Immature natural killer cell (primary cell): ENCODE measurements around the gene CDC42EP5. TPM values are rescaled to one million over a fixed set of nuclear protein-coding genes. Genes with fewer than 3 reads are reported as not detected.
"Not testable (repeated sequence)": the region's sequence is repeated elsewhere in the genome, so short reads cannot be mapped to it uniquely, and the experiment has no call there.

Experiments used
- DNase-seq, 3 donors: peaks; one replicate each; pipeline ENCODE4 v3.0.0; 2022; ENCODE audit warnings: mixed read lengths in 1 of 3
- H3K27ac Mint-ChIP-seq, 6 donors: one replicate each; pipeline ENCODE4 v1.8.0; 2020; ENCODE audit warnings: mixed read lengths in 6 of 6, mild to moderate bottlenecking in 5 of 6, inconsistent platforms in 4 of 6, moderate library complexity in 3 of 6
- H3K27me3 Mint-ChIP-seq, 3 donors: one replicate each; pipeline ENCODE4 v1.8.0; 2020 to 2021; ENCODE audit warnings: low read depth in 3 of 3, mild to moderate bottlenecking in 3 of 3, mixed read lengths in 3 of 3, moderate library complexity in 3 of 3, inconsistent platforms in 1 of 3
- H3K36me3 Mint-ChIP-seq, 3 donors: one replicate each; pipeline ENCODE4 v1.8.0; 2020; ENCODE audit warnings: mixed read lengths in 3 of 3, inconsistent platforms in 2 of 3, mild to moderate bottlenecking in 2 of 3
- H3K4me1 Mint-ChIP-seq, 2 donors: one replicate each; pipeline ENCODE4 v1.8.0; 2020; ENCODE audit warnings: inconsistent platforms in 2 of 2, mild to moderate bottlenecking in 2 of 2, mixed read lengths in 2 of 2, moderate library complexity in 1 of 2
- H3K4me3 Mint-ChIP-seq, 5 donors: one replicate each; pipeline ENCODE4 v1.8.0; 2020; ENCODE audit warnings: mild to moderate bottlenecking in 5 of 5, mixed read lengths in 5 of 5, inconsistent platforms in 3 of 5, moderate library complexity in 3 of 5
- H3K9me3 Mint-ChIP-seq, 6 donors: one replicate each; pipeline ENCODE4 v1.8.0; 2020; ENCODE audit warnings: mild to moderate bottlenecking in 6 of 6, mixed read lengths in 6 of 6, inconsistent platforms in 4 of 6, moderate library complexity in 3 of 6
- polyA plus RNA-seq, 3 donors: library from polyadenylated mRNA; unstranded; fragments of 300-500 nt; fragmentation: Illumina TruSeq; gene quantifications; one replicate each; pipeline ENCODE4 v1.2.3, GENCODE V29; 2021

The CDC42EP5 gene
- polyA plus RNA-seq, 3 donors from 2014 or later: not detected

- no peak for DNase-seq
- Mint-ChIP-seq H3K4me3 (no peak overlapping the region), H3K36me3 (peaks cover 16 to 41% (median 17%) of the 10 kb centered on the region in 3 donors), H3K27me3 (peaks cover 19 to 30% (median 27%) of the 10 kb centered on the region in 3 donors), H3K4me1 (peaks cover 33 to 37% of the 10 kb centered on the region in 2 donors), H3K27ac (no peak overlapping the region), H3K9me3 (peaks cover 0 to 2% (median 0%) of the 10 kb centered on the region in 6 donors)
Observed at GRCh38 chr19:54455786-54456422, 17.2 kb downstream of the CDC42EP5 start.

- Mint-ChIP-seq H3K36me3 (peaks cover 16 to 42% (median 17%) of the 10 kb centered on the region in 3 donors), H3K27me3 (peaks cover 20 to 33% (median 33%) of the 10 kb centered on the region in 3 donors), H3K4me3 (no peak overlapping the region), H3K27ac (no peak overlapping the region), H3K9me3 (peaks cover 0 to 2% (median 0%) of the 10 kb centered on the region in 6 donors), H3K4me1 (peaks cover 42 to 45% of the 10 kb centered on the region in 2 donors)
- no peak for DNase-seq
Observed at GRCh38 chr19:54454781-54455675, 18.1 kb downstream of the CDC42EP5 start.

DNA sequence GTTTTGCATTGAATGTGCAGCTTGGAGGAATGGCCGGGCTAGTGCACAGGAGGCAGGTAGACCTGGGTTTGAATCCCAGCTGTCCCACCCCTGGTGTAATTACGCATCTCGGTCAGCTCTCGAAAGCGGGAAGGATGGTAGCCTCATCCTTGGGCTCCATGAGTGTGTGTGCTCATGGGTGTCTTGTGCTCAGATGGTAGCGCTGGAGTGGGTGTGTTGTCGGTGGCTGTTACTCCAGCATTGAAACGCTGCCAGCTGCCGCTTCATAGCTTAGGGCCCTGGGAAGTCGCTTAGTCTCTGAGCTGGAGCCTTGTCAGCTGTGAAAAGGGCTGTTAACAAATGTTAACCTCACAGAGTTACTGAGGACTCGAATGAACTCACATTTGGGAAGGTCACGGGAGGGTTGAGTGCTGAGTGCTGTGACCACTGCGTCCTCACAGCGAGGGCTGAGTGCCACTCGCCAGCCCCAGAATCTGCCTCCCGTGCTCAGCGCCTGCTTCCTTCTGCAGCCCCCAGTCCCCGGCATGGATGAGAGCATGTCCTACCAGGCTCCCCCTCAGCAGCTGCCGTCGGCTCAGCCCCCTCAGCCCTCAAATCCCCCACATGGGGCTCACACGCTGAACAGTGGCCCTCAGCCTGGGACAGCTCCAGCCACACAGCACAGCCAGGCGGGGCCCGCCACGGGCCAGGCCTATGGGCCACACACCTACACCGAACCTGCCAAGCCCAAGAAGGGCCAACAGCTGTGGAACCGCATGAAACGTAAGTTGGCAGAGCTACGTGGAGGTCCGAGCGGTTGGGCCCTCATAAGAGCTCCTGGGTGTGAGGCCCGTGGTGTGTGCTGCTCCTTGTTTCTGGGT is 18.9 kb downstream of the CDC42EP5 start:
- H3K27me3 Mint-ChIP-seq: peaks cover 19 to 38% (median 36%) of the 10 kb centered on the region in 3 donors
- H3K36me3 Mint-ChIP-seq: peaks cover 12 to 41% (median 16%) of the 10 kb centered on the region in 3 donors
- no peak overlapping the region for H3K4me3 Mint-ChIP-seq
- DNase-seq: no peak
- H3K27ac Mint-ChIP-seq: peak overlapping the region in 1 of 6 donors; percentile 17
- peaks cover 0 to 2% (median 0%) of the 10 kb centered on the region in 6 donors for H3K9me3 Mint-ChIP-seq
- H3K4me1 Mint-ChIP-seq: peaks cover 38 to 46% of the 10 kb centered on the region in 2 donors

- Mint-ChIP-seq H3K36me3 (peaks cover 4 to 28% (median 5%) of the 10 kb centered on the region in 3 donors), H3K9me3 (peaks cover 0 to 3% (median 0%) of the 10 kb centered on the region in 6 donors), H3K27me3 (peaks cover 25 to 40% (median 38%) of the 10 kb centered on the region in 3 donors), H3K27ac (no peak overlapping the region), H3K4me3 (peak overlapping the region in 1 of 5 donors; percentile 7), H3K4me1 (peaks cover 49% of the 10 kb centered on the region in 2 donors)
- DNase-seq: no peak
Observed at GRCh38 chr19:54452626-54453025, 20.5 kb downstream of the CDC42EP5 start.

DNA sequence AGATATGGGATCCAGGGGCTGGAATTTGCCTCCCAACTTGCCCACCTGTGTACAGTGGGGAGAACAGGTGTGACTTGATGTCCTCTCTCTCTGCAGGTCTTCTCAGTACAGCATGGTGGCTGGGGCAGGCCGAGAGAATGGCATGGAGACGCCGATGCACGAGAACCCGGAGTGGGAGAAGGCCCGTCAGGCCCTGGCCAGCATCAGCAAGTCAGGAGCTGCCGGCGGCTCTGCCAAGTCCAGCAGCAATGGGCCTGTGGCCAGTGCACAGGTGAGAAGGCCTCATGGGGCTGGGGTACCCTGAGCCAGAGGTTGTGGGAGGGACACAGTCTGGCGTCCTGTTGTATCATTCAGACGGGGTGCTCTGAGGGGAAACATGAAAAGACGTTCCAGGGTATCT is 21.1 kb downstream of the CDC42EP5 start:
- Mint-ChIP-seq H3K9me3 (peaks cover 0 to 3% (median 0%) of the 10 kb centered on the region in 6 donors), H3K36me3 (peaks cover 4 to 28% (median 5%) of the 10 kb centered on the region in 3 donors), H3K4me1 (peaks cover 54 to 55% of the 10 kb centered on the region in 2 donors), H3K27ac (peak overlapping the region in 3 of 6 donors; percentile 17 to 45 (median 39)), H3K4me3 (peak overlapping the region in 2 of 5 donors; percentile 13 to 98), H3K27me3 (peaks cover 25 to 37% (median 36%) of the 10 kb centered on the region in 3 donors)
- DNase-seq: no peak

GRCh38 chr19:54451331-54451871 is 21.7 kb downstream of the CDC42EP5 start:
- Mint-ChIP-seq H3K27me3 (peaks cover 25 to 35% (median 34%) of the 10 kb centered on the region in 3 donors), H3K4me3 (peak overlapping the region; percentile 95 to 99 (median 97)), H3K4me1 (peaks cover 55 to 59% of the 10 kb centered on the region in 2 donors), H3K36me3 (peaks cover 4 to 28% (median 5%) of the 10 kb centered on the region in 3 donors), H3K9me3 (peaks cover 0 to 3% (median 0%) of the 10 kb centered on the region in 6 donors), H3K27ac (peak overlapping the region; percentile 39 to 100 (median 98))
- no peak for DNase-seq

DNA sequence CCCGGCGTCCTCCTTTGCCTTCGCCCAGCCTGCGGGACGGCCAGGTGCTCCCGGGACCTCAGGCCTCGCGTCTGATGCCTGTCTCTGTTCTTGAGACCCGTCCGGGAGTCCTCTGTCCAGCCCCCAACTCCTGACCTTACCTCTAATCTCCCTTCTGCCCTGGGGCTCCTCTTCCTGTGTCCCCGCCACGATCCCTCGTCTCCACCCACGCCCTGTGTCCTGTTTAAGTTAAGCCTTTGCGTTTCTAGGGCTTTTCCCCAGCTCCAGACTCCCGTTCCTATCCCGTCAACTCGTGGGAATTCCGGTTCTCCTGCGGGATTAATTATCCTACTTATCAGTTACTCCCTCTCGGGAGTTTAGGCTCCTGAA is 23.4 kb downstream of the CDC42EP5 start:
- Mint-ChIP-seq H3K4me3 (peak overlapping the region; percentile 95 to 99 (median 97)), H3K27me3 (peaks cover 21 to 30% (median 26%) of the 10 kb centered on the region in 3 donors), H3K27ac (peak overlapping the region; percentile 98 to 100 (median 98)), H3K36me3 (peaks cover 4 to 22% (median 5%) of the 10 kb centered on the region in 3 donors), H3K4me1 (peaks cover 55 to 59% of the 10 kb centered on the region in 2 donors), H3K9me3 (peaks cover 0 to 3% (median 0%) of the 10 kb centered on the region in 6 donors)
- no peak for DNase-seq

GRCh38 chr19:54448774-54449700 is 24.1 kb downstream of the CDC42EP5 start, which contains the start of gene LENG8:
LENG8 (plus strand) TSS chr19:54449199; CDS start chr19:54451345, 2,146 bp downstream.
- Mint-ChIP-seq H3K27ac (peak within 1 kb of the TSS; percentile 98 to 100 (median 98)), H3K27me3 (peaks cover 21 to 27% (median 26%) of the 10 kb centered on the region in 3 donors), H3K4me3 (peak within 1 kb of the TSS; percentile 95 to 99 (median 97)), H3K36me3 (peaks cover 4 to 22% (median 5%) of the 10 kb centered on the region in 3 donors), H3K9me3 (peaks cover 0 to 3% (median 0%) of the 10 kb centered on the region in 6 donors), H3K4me1 (peaks cover 54 to 59% of the 10 kb centered on the region in 2 donors)
- peak; percentile 99 for DNase-seq

- no peak for DNase-seq
- Mint-ChIP-seq H3K27me3 (peaks cover 21 to 27% (median 26%) of the 10 kb centered on the region in 3 donors), H3K4me3 (peak overlapping the region; percentile 95 to 99 (median 97)), H3K27ac (peak overlapping the region; percentile 98 to 100 (median 98)), H3K9me3 (peaks cover 0 to 3% (median 0%) of the 10 kb centered on the region in 6 donors), H3K4me1 (peaks cover 52 to 56% of the 10 kb centered on the region in 2 donors), H3K36me3 (peaks cover 3 to 20% (median 5%) of the 10 kb centered on the region in 3 donors)
Observed at GRCh38 chr19:54448040-54448773, 24.9 kb downstream of the CDC42EP5 start.

DNA sequence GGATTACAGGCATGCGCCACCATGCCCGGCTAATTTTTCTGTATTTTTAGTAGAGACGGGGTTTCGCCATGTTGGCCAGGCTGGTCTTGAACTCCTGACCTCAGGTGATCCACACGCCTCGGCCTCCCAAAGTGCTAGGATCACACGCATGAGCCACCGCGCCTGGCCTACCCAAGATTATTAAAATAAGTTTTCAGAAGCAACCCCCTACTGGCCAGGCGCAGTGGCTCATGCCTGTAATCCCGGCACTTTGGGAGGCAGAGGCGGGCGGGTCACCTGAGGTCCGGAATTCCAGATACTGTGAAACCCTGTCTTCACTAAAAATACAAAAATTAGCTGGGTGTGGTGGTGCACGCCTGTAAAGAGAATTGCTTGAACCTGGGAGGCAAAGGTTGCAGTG is 26.7 kb downstream of the CDC42EP5 start:
- H3K27ac Mint-ChIP-seq, H3K9me3 Mint-ChIP-seq, H3K4me3 Mint-ChIP-seq, DNase-seq: not testable (repeated sequence)
- Mint-ChIP-seq H3K27me3 (peaks cover 18 to 27% (median 26%) of the 10 kb centered on the region in 3 donors), H3K4me1 (peaks cover 36 to 43% of the 10 kb centered on the region in 2 donors), H3K36me3 (peaks cover 5 to 14% (median 8%) of the 10 kb centered on the region in 3 donors)

DNA sequence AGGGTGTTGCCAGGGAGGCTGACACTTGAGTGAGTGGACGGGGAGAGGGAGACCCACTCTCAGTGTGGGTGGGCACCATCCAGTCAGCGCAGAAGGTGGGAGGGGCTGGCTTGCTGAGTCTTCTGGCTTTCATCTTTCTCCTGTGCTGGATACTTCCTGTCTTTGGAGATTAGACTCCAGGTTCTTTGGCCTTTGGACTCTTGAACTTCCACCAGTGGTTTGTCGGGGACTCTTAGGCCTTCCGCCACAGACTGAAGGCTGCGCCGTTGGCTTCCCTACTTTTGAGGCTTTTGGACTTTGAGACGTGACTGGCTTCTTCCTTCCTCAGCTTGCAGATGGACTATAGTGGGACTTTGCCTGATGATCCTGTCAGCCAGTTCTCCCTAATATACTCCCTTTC is 28.4 kb downstream of the CDC42EP5 start:
- peaks cover 13 to 17% (median 14%) of the 10 kb centered on the region in 3 donors for H3K27me3 Mint-ChIP-seq

More for the DNA sequence above, 28.4 kb downstream of the CDC42EP5 start:
- Mint-ChIP-seq H3K9me3 (peaks cover 0 to 3% (median 0%) of the 10 kb centered on the region in 6 donors), H3K27ac (no peak overlapping the region), H3K4me1 (peaks cover 21 to 27% of the 10 kb centered on the region in 2 donors), H3K4me3 (no peak overlapping the region), H3K36me3 (peaks cover 5 to 9% (median 8%) of the 10 kb centered on the region in 3 donors)
- no peak for DNase-seq
